Naive thymus-derived CD4-positive, alpha-beta T cell (primary cell): ENCODE measurements around the gene OSBPL8. TPM values are rescaled to one million over a fixed set of nuclear protein-coding genes. Genes with fewer than 3 reads are reported as not detected.

ENCODE experiments used
- ATAC-seq: fragments of 150-1000 bp; cut with Tn5 transposase; 2 replicates; pipeline ENCODE4 v1.10.0; 2021; ENCODE audit warnings: mild to moderate bottlenecking, moderate library complexity
- CTCF ChIA-PET: fragments of 350-600 bp; sonication (Branson Sonifier 250); formaldehyde crosslinking; loops from one replicate; lab custom pipeline; 2021; ENCODE audit warnings: antibody characterized with exemption; lab: Charles Lee
- POLR2A ChIA-PET: fragments of 350-600 bp; sonication (Branson Sonifier 250); formaldehyde crosslinking; loops from one replicate; lab custom pipeline; 2021; ENCODE audit warnings: antibody characterized with exemption, inconsistent platforms; lab: Charles Lee
- DNase-seq, 9 donors: peaks; one replicate each; pipeline versions ENCODE4 v3.0.0 to v3.0.0-alpha.2; 2020 to 2022; ENCODE audit warnings: mixed read lengths in 1 of 9
- H3K27ac ChIP-seq: one replicate; pipeline ENCODE4 v1.7.0; 2013; ENCODE audit warnings: mild to moderate bottlenecking, low read depth, low read length, moderate library complexity
- H3K27me3 ChIP-seq, 2 donors: one replicate each; pipeline ENCODE4 v1.7.0; 2013; ENCODE audit warnings: low read length in 2 of 2, mild to moderate bottlenecking in 2 of 2, moderate library complexity in 2 of 2; ENCODE audit not compliant: control insufficient read depth in 2 of 2, insufficient read depth in 2 of 2
- H3K36me3 ChIP-seq, 3 experiments: 1 replicate in 2 of 3; 2 replicates in 1 of 3; pipeline ENCODE4 v1.7.0; 2013; ENCODE audit warnings: low read length in 3 of 3, mild to moderate bottlenecking in 3 of 3, moderate library complexity in 1 of 3; ENCODE audit not compliant: insufficient read depth in 3 of 3, control insufficient read depth in 2 of 3
- H3K4me1 ChIP-seq, 2 donors: one replicate each; pipeline ENCODE4 v1.7.0; 2013; ENCODE audit warnings: low read length in 2 of 2, mild to moderate bottlenecking in 2 of 2, moderate library complexity in 1 of 2; ENCODE audit not compliant: control insufficient read depth in 2 of 2, insufficient read depth in 2 of 2
- H3K4me3 ChIP-seq: 2 replicates; pipeline ENCODE4 v1.7.0; 2013; ENCODE audit warnings: mild to moderate bottlenecking, low read length
- H3K9me3 ChIP-seq, 3 experiments: 1 replicate in 2 of 3; 2 replicates in 1 of 3; pipeline ENCODE4 v1.7.0; 2013; ENCODE audit warnings: low read length in 3 of 3; ENCODE audit not compliant: control insufficient read depth in 2 of 3
- H3K27ac Mint-ChIP-seq, 9 donors: one replicate each; pipeline ENCODE4 v1.8.0; 2020 to 2022; ENCODE audit warnings: mixed read lengths in 9 of 9, mild to moderate bottlenecking in 8 of 9, moderate library complexity in 5 of 9, inconsistent platforms in 2 of 9
- H3K27me3 Mint-ChIP-seq, 5 donors: one replicate each; pipeline ENCODE4 v1.8.0; 2021 to 2022; ENCODE audit warnings: mixed read lengths in 5 of 5, mild to moderate bottlenecking in 1 of 5
- H3K36me3 Mint-ChIP-seq, 5 donors: one replicate each; pipeline ENCODE4 v1.8.0; 2020 to 2022; ENCODE audit warnings: mixed read lengths in 5 of 5, mild to moderate bottlenecking in 3 of 5, inconsistent platforms in 1 of 5
- H3K4me1 Mint-ChIP-seq, 7 donors: one replicate each; pipeline ENCODE4 v1.8.0; 2020 to 2022; ENCODE audit warnings: mixed read lengths in 7 of 7, mild to moderate bottlenecking in 3 of 7, inconsistent platforms in 1 of 7
- H3K4me3 Mint-ChIP-seq, 10 donors: one replicate each; pipeline ENCODE4 v1.8.0; 2020 to 2022; ENCODE audit warnings: mild to moderate bottlenecking in 10 of 10, mixed read lengths in 10 of 10, moderate library complexity in 6 of 10, inconsistent platforms in 2 of 10
- H3K9me3 Mint-ChIP-seq, 11 donors: one replicate each; pipeline ENCODE4 v1.8.0; 2020 to 2022; ENCODE audit warnings: mixed read lengths in 11 of 11, mild to moderate bottlenecking in 4 of 11, inconsistent platforms in 1 of 11, moderate library complexity in 1 of 11
- intact Hi-C, 2 donors: fragments of 100-400 bp; cut with micrococcal nuclease; formaldehyde crosslinking; loops; one replicate each; pipeline ENCODE4 v1.15.1; 2023
- polyA plus RNA-seq, 2 donors: library from polyadenylated mRNA; unstranded; fragments of 300-500 nt; fragmentation: Illumina TruSeq; gene quantifications; one replicate each; pipeline ENCODE4 v1.2.3, GENCODE V29; 2021
- total RNA-seq, 6 experiments: library from RNA in 5 of 6; stranded (reverse) in 5 of 6; gene quantifications; 1 replicate in 5 of 6; 2 replicates in 1 of 6; pipeline ENCODE4 v1.2.3 and lab custom pipeline; 2021 to 2026

Gene OSBPL8
- 100 to 1,000 TPM; 113 to 146 (median 119) TPM for total RNA-seq
- 100 to 1,000 TPM; 140 to 157 TPM for polyA plus RNA-seq
- 197 reads per million, percentile 93 among the genes with 10 or more reads in this experiment for total RNA-seq (lab: John Stamatoyannopoulos, UW)

- Mint-ChIP-seq H3K27me3 (no peaks in the 10 kb centered on the region), H3K27ac (peak within 1 kb of the TSS; percentile 91 to 98 (median 98)), H3K36me3 (peaks cover 0 to 14% (median 0%) of the 10 kb centered on the region in 5 donors), H3K9me3 (no peaks in the 10 kb centered on the region), H3K4me3 (peak within 1 kb of the TSS; percentile 88 to 99 (median 96)), H3K4me1 (peaks cover 20 to 45% (median 35%) of the 10 kb centered on the region in 7 donors)
- peaks cover 0 to 7% (median 0%) of the 10 kb centered on the region in 3 experiments for H3K36me3 ChIP-seq
- peak within 1 kb of the TSS; percentile 96 for H3K27ac ChIP-seq
- ChIA-PET POLR2A (interaction anchor here (0.6 to 2.3 kb wide), 18 partner anchors 8 to 1168 kb away, joined by 3 to 11 read pairs (median 5); partner anchors contain the start of genes BBS10, GLIPR1L2, KRR1 and NAP1L1), CTCF (interaction anchor here (1.0 to 3.8 kb wide), 2 partner anchors 33 to 104 kb away, joined by 3 to 18 read pairs; no protein-coding TSS in a partner anchor)
- H3K4me1 ChIP-seq = peaks cover 21 to 29% of the 10 kb centered on the region in 2 donors
- DNase-seq = peak; percentile 85 to 98 (median 91)
- intact Hi-C loops = loop anchor here (1.0 to 10.0 kb wide), 23 partner anchors 9 to 1225 kb away; partner anchors contain the start of genes BBS10 (in 2 of the 2), GLIPR1 (in 2 of the 2), GLIPR1L2 (in 2 of the 2) and KRR1 (in 2 of the 2)
- peak within 1 kb of the TSS; percentile 97 for H3K4me3 ChIP-seq
- H3K27me3 ChIP-seq = no peaks in the 10 kb centered on the region
- H3K9me3 ChIP-seq = no peaks in the 10 kb centered on the region
- peak; percentile 88 for ATAC-seq
These were observed at the start of gene OSBPL8 for GRCh38 chr12:76559400-76560085. TSS of gene OSBPL8 (minus strand) at chr12:76559771. CDS start at chr12:76487551, 72,220 bp downstream.

GRCh38 chr12:76608070-76608469, 48.5 kb upstream of the OSBPL8 start:
- Mint-ChIP-seq H3K4me3 (no peak overlapping the region), H3K27me3 (peaks cover 0 to 14% (median 0%) of the 10 kb centered on the region in 5 donors), H3K27ac (no peak overlapping the region), H3K9me3 (no peaks in the 10 kb centered on the region), H3K36me3 (no peaks in the 10 kb centered on the region), H3K4me1 (peaks cover 0 to 2% (median 0%) of the 10 kb centered on the region in 7 donors)
- Histone ChIP-seq H3K4me3 (no peak overlapping the region), H3K9me3 (no peaks in the 10 kb centered on the region), H3K27ac (no peak overlapping the region), H3K4me1 (no peaks in the 10 kb centered on the region), H3K27me3 (no peaks in the 10 kb centered on the region), H3K36me3 (no peaks in the 10 kb centered on the region)
- intact Hi-C loops = no loop called here
- ATAC-seq = no peak
- DNase-seq = no peak
- POLR2A ChIA-PET = no interaction called here
- CTCF ChIA-PET = interaction anchor here (0.6 kb wide), 1 partner anchor 20 kb away, joined by 3 read pairs; no protein-coding TSS in a partner anchor

GRCh38 chr12:76595056-76595455, 35.5 kb upstream of the OSBPL8 start:
- Histone ChIP-seq H3K36me3 (no peaks in the 10 kb centered on the region), H3K4me1 (no peaks in the 10 kb centered on the region), H3K27me3 (no peaks in the 10 kb centered on the region), H3K9me3 (no peaks in the 10 kb centered on the region), H3K27ac (no peak overlapping the region), H3K4me3 (no peak overlapping the region)
- Mint-ChIP-seq H3K27me3 (peaks cover 0 to 3% (median 0%) of the 10 kb centered on the region in 5 donors), H3K9me3 (peaks cover 0 to 2% (median 0%) of the 10 kb centered on the region in 11 donors), H3K36me3 (no peaks in the 10 kb centered on the region), H3K4me3 (no peak overlapping the region), H3K27ac (no peak overlapping the region), H3K4me1 (no peaks in the 10 kb centered on the region)
- ATAC-seq = no peak
- ChIA-PET POLR2A (no interaction called here), CTCF (no interaction called here)
- no peak for DNase-seq
- intact Hi-C loops = no loop called here

- H3K4me3 Mint-ChIP-seq = no peak overlapping the region
- H3K4me3 ChIP-seq = no peak overlapping the region
- no peaks in the 10 kb centered on the region for H3K27me3 ChIP-seq
- H3K9me3 Mint-ChIP-seq = peaks cover 0 to 2% (median 0%) of the 10 kb centered on the region in 11 donors
- ATAC-seq = no peak
- peaks cover 0 to 6% (median 0%) of the 10 kb centered on the region in 7 donors for H3K4me1 Mint-ChIP-seq
- H3K27me3 Mint-ChIP-seq = peaks cover 0 to 3% (median 0%) of the 10 kb centered on the region in 5 donors
- no peaks in the 10 kb centered on the region for H3K4me1 ChIP-seq
- CTCF ChIA-PET = no interaction called here
- no peaks in the 10 kb centered on the region for H3K36me3 ChIP-seq
- POLR2A ChIA-PET = no interaction called here
- no peak overlapping the region for H3K27ac ChIP-seq
- intact Hi-C loops = no loop called here
- H3K36me3 Mint-ChIP-seq = no peaks in the 10 kb centered on the region
- no peak for DNase-seq
- H3K9me3 ChIP-seq = no peaks in the 10 kb centered on the region
- H3K27ac Mint-ChIP-seq = no peak overlapping the region
These were observed 31.9 kb upstream of the OSBPL8 start for GRCh38 chr12:76591476-76591875.

- Histone ChIP-seq H3K27me3 (no peaks in the 10 kb centered on the region), H3K4me3 (no peak overlapping the region), H3K36me3 (no peaks in the 10 kb centered on the region), H3K27ac (no peak overlapping the region), H3K9me3 (no peaks in the 10 kb centered on the region), H3K4me1 (no peaks in the 10 kb centered on the region)
- Mint-ChIP-seq H3K4me1 (peaks cover 0 to 6% (median 0%) of the 10 kb centered on the region in 7 donors), H3K36me3 (no peaks in the 10 kb centered on the region), H3K27ac (no peak overlapping the region), H3K27me3 (no peaks in the 10 kb centered on the region), H3K4me3 (no peak overlapping the region), H3K9me3 (peaks cover 0 to 2% (median 0%) of the 10 kb centered on the region in 11 donors)
- ChIA-PET POLR2A (no interaction called here), CTCF (interaction anchor here (1.4 kb wide), 1 partner anchor 160 kb away, joined by 3 read pairs; no protein-coding TSS in a partner anchor)
- intact Hi-C loops = no loop called here
- DNase-seq = no peak
- ATAC-seq = no peak
These were observed 30.6 kb upstream of the OSBPL8 start for GRCh38 chr12:76590131-76590530.

- peak; percentile 82 for ATAC-seq
- Mint-ChIP-seq H3K36me3 (no peaks in the 10 kb centered on the region), H3K4me3 (no peak overlapping the region), H3K4me1 (peaks cover 0 to 6% (median 0%) of the 10 kb centered on the region in 7 donors), H3K9me3 (peaks cover 0 to 2% (median 0%) of the 10 kb centered on the region in 11 donors), H3K27me3 (no peaks in the 10 kb centered on the region), H3K27ac (peak overlapping the region in 1 of 9 donors; percentile 75)
- Histone ChIP-seq H3K27ac (no peak overlapping the region), H3K27me3 (no peaks in the 10 kb centered on the region), H3K4me1 (no peaks in the 10 kb centered on the region), H3K4me3 (no peak overlapping the region), H3K9me3 (no peaks in the 10 kb centered on the region), H3K36me3 (no peaks in the 10 kb centered on the region)
- no peak for DNase-seq
- ChIA-PET POLR2A (no interaction called here), CTCF (interaction anchor here (0.7 to 1.4 kb wide), 6 partner anchors 10 to 201 kb away, joined by 3 to 7 read pairs (median 3); no protein-coding TSS in a partner anchor)
- intact Hi-C loops = loop anchor here (5.0 to 10.0 kb wide), 5 partner anchors 42 to 1254 kb away; partner anchors contain the start of genes CAPS2 (in 1 of the 2) and GLIPR1L1 (in 1 of the 2)
These were observed 29.5 kb upstream of the OSBPL8 start for GRCh38 chr12:76588881-76589565.
